ENCODE measurements around the gene IFT20. TPM values are rescaled to one million over a fixed set of nuclear protein-coding genes. Genes with fewer than 3 reads are reported as not detected.
A peak's percentile ranks its signal among the peaks of the same experiment; 100 is the strongest.

IFT20 gene
- total and polyA plus RNA-seq, 9 of the 15 experiments (the other 6 are each of a cell fraction or from before 2014, with no cell fraction given): 11.2 to 38.6 (median 20.1) TPM

- POLR2A ChIA-PET: interaction anchor here (0.7 to 6.5 kb wide), 15 partner anchors 9 to 129 kb away, joined by 3 to 62 read pairs (median 5); partner anchors contain the start of genes POLDIP2 and TMEM97
- TF ChIP-seq NCOR1 (IDR thresholded peaks at IDR 0.05): no peak
- TF ChIP-seq NFYB (IDR thresholded peaks at IDR 0.05; ENCODE audit: extremely low read depth, insufficient read length): no peak
- TF ChIP-seq CBX1 (IDR thresholded peaks at IDR 0.05; ENCODE audit: low read depth): no peak
- no peak for TF ChIP-seq MNT (conservative IDR thresholded peaks at IDR 0.05)
- no peak for TF ChIP-seq ZNF717 (CRISPR knock-in tag; IDR thresholded peaks at IDR 0.05)
- no peak for TF ChIP-seq THAP12 (CRISPR knock-in tag; IDR thresholded peaks at IDR 0.05)
- no peak for TF ChIP-seq XRCC5 (IDR thresholded peaks at IDR 0.05; ENCODE audit: low read depth, low read length)
- TF ChIP-seq CBFA2T2 (conservative IDR thresholded peaks at IDR 0.05): no peak
- peak; percentile 88 for TF ChIP-seq NFATC3 (IDR thresholded peaks at IDR 0.05)
- TF ChIP-seq ARID1B (IDR thresholded peaks at IDR 0.05): peak; percentile 18; the same call in 1 of the 2 replicates
- no peak for TF ChIP-seq ZNF174 (CRISPR knock-in tag; IDR thresholded peaks at IDR 0.05)
- TF ChIP-seq NCOA1 (IDR thresholded peaks at IDR 0.05; ENCODE audit: low read depth): no peak
- no peak for TF ChIP-seq RBM22 (IDR thresholded peaks at IDR 0.05; ENCODE audit: low read depth, low read length, poor library complexity, severe bottlenecking)
- TF ChIP-seq TAL1 (IDR thresholded peaks at IDR 0.05): no peak
- no peak for TF ChIP-seq ZNF445 (CRISPR knock-in tag; IDR thresholded peaks at IDR 0.05; ENCODE audit: low read depth)
- TF ChIP-seq SNIP1 (IDR thresholded peaks at IDR 0.05; ENCODE audit: low read depth): peak; percentile 39; the same call in 1 of the 2 replicates
- TF ChIP-seq CTBP1 (IDR thresholded peaks at IDR 0.05; ENCODE audit: borderline replicate concordance): 0 out of 2 replicates have a peak, but pooled peaks have one; percentile 24
Measured at GRCh38 chr17:28334666-28335200, 539 bp downstream of the IFT20 start.

More at GRCh38 chr17:28334666-28335200, 539 bp downstream of the IFT20 start:
- no peaks in the 10 kb centered on the region for H3K9me1 ChIP-seq (ENCODE audit: control insufficient read depth, insufficient read depth, low read length)
- intact Hi-C loops (cut with micrococcal nuclease): loop anchor here (2.0 kb wide), 1 partner anchor 16 kb away; the partner anchor contains the start of gene TMEM97
- in situ Hi-C loops (cut with MboI): no loop called here
- 2% methylated on average over 18 of the region's 18 CpGs for WGBS (ENCODE audit: insufficient coverage, low coverage, missing lambda C conversion rate)
- no peak for DNase-seq (ENCODE audit: extremely low read depth in 1 of 4, low spot score in 3 of 4)
- H3K4me1 ChIP-seq (replicated peaks in 1 of 2; ENCODE audit: control insufficient read depth in 2 of 2, insufficient read depth in 2 of 2, low read length in 2 of 2): peaks cover 19 to 20% of the 10 kb centered on the region in 2 experiments; a peak in 4 of 5 replicates
- H3K4me2 ChIP-seq (ENCODE audit: insufficient read depth, low read length): peak overlapping the region; percentile 98
- H3K9me3 ChIP-seq (replicated peaks; ENCODE audit: control insufficient read depth, insufficient read depth, low read depth, low read length): no peaks in the 10 kb centered on the region
- peak overlapping the region; percentile 88 for H2AFZ ChIP-seq (ENCODE audit: low read depth, low read length)
- peaks cover 14% of the 10 kb centered on the region for H4K20me1 ChIP-seq (replicated peaks; ENCODE audit: control insufficient read depth, insufficient read depth, low read length)
- CTCF ChIA-PET (ENCODE audit: low intra/inter-chr PET ratio): no interaction called here
- H3K27ac ChIP-seq (ENCODE audit: extremely low read depth, low read depth, low read length): peak overlapping the region; percentile 27; the same call in 2 of the 3 replicates
- H3K9ac ChIP-seq (ENCODE audit: insufficient read depth in 1 of 2, low read depth in 2 of 2, low read length in 2 of 2): peak overlapping the region; percentile 75 to 92
- H3K36me3 ChIP-seq (ENCODE audit: control insufficient read depth, insufficient read depth, low read length): peaks cover 20% of the 10 kb centered on the region; the same call in 2 of the 3 replicates
- TSS peak; percentile 44 for BruUV-seq (replicated peaks)
- H3K27me3 ChIP-seq (ENCODE audit: control insufficient read depth in 2 of 2, insufficient read depth in 2 of 2, low read length in 2 of 2): no peaks in the 10 kb centered on the region
- no peak for ATAC-seq
- H3K4me3 ChIP-seq: peak overlapping the region; percentile 95
- no peak for FAIRE-seq
- peaks cover 33% of the 10 kb centered on the region for H3K79me2 ChIP-seq (ENCODE audit: control insufficient read depth, insufficient read depth, low read length)

Data from K562 (cell line).